Endothelial cell of umbilical vein (primary cell): ENCODE data around the gene PPP1CA.

Source experiments
- GATA2 ChIP-seq: IDR thresholded peaks from 2 replicates; pipeline ENCODE4 v1.7.0; 2011; ENCODE audit warnings: low read depth, mild to moderate bottlenecking, moderate library complexity, mixed read lengths, low read length; ENCODE audit not compliant: insufficient read length, insufficient read depth
- JUN ChIP-seq: IDR thresholded peaks from 2 replicates; pipeline ENCODE4 v1.6.1; 2011; ENCODE audit warnings: borderline replicate concordance, low read depth; ENCODE audit not compliant: insufficient read length, insufficient read depth
- TF ChIP-seq, protein P1 (sequence below), 2 donors: IDR thresholded peaks; 1 replicate in 1 of 2; 2 replicates in 1 of 2; pipeline ENCODE4 v1.5.1; 2011; ENCODE audit warnings: low read length in 2 of 2, mild to moderate bottlenecking in 2 of 2, moderate library complexity in 2 of 2, control low read depth in 1 of 2, inconsistent platforms in 1 of 2, low read depth in 1 of 2; ENCODE audit not compliant: insufficient read depth in 1 of 2; ENCODE audit errors: extremely low read depth in 1 of 2

DNA sequence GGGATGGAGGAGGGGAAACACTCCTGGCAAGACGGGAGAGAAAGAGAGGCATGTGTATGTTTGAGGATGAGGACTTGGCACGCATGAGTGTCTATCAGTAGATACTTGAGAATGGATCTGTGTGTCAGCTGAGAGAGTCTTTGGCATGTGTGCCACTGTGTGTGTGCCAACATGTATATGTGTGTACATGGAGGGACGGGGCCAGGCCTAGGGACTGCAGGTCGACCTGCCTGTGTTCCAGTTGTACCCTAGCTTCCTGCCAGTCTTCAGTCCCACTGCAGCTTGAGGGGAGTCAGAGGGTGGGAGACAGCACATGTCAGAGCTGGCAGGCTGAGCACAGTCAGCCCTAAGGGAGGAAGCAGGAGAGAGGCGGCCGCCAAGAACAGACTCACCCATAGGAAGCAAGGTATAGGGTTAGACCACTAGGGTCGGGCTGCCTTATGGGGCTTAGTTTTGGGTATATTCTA lies 33.9 kb downstream of the PPP1CA start:
- TF ChIP-seq GATA2 (no peak), JUN (no peak)
- TF ChIP-seq, protein P1, sequence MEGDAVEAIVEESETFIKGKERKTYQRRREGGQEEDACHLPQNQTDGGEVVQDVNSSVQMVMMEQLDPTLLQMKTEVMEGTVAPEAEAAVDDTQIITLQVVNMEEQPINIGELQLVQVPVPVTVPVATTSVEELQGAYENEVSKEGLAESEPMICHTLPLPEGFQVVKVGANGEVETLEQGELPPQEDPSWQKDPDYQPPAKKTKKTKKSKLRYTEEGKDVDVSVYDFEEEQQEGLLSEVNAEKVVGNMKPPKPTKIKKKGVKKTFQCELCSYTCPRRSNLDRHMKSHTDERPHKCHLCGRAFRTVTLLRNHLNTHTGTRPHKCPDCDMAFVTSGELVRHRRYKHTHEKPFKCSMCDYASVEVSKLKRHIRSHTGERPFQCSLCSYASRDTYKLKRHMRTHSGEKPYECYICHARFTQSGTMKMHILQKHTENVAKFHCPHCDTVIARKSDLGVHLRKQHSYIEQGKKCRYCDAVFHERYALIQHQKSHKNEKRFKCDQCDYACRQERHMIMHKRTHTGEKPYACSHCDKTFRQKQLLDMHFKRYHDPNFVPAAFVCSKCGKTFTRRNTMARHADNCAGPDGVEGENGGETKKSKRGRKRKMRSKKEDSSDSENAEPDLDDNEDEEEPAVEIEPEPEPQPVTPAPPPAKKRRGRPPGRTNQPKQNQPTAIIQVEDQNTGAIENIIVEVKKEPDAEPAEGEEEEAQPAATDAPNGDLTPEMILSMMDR (IDR thresholded peaks at IDR 0.05; ENCODE audit: extremely low read depth in 1 of 2, insufficient read depth in 1 of 2, low read depth in 1 of 2, low read length in 2 of 2): no peak
